Activated CD8-positive, alpha-beta memory T cell treated with anti-CD3 and anti-CD28 coated beads, Interleukin-2, amount 50 U/mL, for 24 hours (primary cell): Measurements from ENCODE around the gene DCX.

Source experiments
- DNase-seq: peaks from one replicate; pipeline ENCODE4 v3.0.0-alpha.2; 2020; ENCODE audit errors: extremely low read depth

Gene DCX

DNA sequence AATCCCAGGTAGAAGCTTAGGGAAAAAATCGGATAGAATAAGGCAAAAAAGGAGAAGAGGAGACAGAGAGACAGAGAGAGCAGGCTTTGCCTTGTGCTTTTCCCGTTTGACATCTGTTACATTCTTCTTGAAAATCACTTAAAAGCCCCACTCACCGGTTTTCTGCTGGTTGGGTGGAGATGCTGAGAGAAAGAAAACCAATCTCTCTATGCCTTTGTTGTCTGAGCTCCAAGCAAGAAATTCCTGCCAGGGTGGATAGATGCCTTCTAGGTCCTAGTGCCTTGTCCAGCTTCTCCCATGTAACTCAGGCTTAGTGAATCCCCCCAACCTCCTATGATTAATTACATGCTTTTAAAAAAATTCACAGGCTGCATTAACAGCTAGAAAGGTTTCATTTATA, at the start of gene DCX:
DCX (minus strand) TSS at position 210 of the 400 bp plus-strand sequence. CDS start 1,794 bp downstream, outside the sequence.
- DNase-seq = no peak

DNA sequence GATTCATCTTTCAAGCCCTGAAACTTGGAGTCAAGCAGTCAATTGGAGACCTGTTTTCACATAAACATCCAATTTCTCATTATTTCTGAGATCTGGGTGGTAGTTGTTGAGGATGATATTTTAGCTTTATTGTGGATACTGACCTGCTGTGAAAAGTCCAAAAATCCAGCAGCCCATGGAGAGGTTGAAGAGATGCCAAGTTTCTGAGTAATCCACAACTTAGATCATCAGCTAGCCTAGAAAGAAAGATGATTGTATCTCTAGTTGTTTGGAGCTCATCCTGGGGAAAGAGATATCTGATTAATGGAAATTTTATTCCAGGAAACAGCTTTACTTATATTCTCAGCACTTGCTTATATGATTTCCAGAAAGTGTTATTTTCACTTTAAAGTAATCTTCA, 48.6 kb upstream of the DCX start:
- DNase-seq = no peak

DNA sequence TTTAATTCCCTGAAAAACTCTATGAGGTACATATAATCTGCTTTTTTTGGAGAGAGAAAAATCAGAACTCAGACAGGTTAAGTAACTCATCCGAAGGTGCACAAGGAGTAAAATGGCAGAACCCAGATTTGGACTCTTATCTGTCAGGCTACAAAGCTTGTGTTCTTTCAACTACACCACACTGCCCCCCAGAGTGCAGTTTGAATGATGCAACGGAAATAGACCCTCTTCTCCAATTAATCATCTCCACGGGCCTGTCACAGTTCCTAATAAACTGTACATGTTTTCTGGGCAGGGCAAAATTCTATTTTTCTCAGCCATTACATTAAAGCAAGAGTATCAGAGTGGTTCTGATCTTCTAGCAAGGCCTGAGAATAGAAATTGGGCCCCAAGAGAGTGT, 35.3 kb upstream of the DCX start:
- DNase-seq = no peak

DNA sequence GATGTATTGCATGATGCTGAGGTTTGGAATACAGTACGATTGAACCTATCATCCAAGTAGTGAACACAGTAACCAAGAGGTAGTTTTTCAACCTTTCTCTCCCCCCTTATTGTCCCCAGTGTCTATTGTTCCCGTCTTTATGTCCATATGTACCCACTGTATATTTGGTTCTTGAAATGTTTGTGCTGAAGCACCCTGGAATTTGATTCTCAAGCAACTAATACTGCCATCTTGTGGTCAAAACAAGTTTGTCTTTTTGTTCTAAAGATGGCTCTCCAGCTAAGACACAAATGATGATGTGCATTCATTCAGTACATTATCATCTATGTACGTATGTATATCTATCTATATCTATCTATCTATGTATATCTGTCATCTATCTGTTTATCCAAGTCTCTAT, 33.5 kb upstream of the DCX start:
- no peak for DNase-seq

DNA sequence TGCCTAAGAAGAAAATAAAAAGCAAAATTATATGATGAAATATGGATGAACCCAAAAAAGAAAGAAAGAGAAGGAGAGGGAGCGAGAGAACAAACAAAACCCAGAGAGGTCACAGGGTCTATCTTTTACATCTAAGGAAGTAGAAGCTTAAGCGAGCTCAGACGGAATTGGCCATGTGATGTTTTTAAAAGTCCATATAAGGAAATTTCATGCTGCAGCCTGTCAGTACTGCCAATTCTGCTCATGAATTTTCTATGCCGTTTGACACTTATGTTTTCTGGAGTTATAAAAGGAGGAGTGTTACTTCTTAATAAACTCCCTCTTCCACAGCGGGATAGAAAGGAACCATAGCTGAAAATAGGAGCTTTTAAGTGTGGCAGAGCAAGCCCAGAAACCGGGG, 32.9 kb upstream of the DCX start:
- no peak for DNase-seq

DNA sequence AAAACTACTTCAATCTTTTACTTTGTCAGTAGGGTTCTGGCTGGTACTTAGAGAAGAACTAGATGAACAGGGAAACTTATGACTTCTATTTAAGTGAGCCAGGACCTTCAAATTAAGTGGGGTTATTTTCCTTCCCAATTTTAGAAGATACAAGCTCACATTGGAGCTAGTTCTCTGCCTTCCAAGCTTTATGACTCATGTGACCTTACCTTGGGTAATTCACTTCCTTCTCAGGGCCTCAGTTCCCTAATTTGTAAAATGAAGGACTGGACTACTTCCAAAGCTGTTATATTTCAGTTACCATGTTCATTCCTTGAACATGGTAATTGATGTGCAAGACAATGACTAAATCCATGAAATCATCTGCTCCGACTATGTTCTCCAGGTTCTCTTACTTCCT, 32.0 kb upstream of the DCX start:
- no peak for DNase-seq

DNA sequence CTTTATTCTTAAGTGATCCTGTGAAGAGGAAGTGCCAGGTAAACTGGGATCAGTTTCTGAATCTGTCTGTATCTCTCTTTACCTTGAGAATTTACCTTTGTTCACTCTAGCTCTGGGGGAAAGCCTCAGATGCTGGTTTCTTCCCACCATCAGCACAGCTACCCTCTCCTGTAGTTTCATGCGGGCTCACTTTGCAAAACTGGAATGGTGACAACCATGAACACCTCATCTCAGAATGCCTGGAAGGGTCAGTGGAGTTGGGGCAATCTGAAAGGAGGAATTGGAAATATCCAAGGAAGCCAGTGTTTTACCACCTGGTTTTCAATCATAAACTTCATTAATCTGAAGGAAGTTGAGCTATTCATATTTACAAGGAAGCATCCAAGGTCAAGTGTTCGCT, 30.8 kb upstream of the DCX start:
- no peak for DNase-seq

DNA sequence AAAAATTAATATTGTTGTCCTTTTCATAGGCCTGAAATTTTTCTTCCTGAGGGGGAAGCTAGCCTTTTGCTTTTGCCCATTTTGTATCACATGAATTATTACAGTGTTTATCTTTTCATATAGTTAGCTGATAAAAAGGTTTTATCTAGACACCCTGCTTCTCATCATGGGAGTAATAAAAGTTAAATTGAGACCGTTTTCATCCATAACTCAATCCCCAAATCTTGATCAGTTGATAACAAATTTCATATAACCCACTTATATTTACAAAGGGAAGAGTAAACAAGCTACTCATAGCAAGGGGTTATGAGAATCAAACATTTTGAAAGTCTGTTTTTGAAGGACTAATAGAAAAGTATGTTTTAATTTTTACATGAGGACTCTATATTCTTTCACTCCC, 23.5 kb upstream of the DCX start:
- DNase-seq = no peak

DNA sequence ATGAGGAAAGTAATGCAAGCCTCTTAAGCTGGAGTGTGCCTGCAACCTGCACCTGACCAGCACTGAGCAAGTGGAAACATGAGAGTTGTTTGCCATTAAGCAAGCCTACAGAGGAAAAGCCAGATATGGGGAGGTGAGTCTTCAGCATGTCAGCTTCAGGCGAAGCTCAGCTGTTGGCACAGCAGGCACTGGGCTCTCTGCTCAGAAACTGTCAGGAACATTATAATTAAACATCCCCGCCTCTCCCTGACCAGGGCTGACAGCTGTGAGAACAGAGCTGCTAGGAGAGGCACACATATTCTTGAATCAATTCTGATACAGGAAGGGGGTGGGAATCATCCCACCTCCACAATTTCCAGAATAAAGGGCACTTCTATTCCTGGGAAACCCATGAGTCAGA, 19.0 kb upstream of the DCX start:
- no peak for DNase-seq

DNA sequence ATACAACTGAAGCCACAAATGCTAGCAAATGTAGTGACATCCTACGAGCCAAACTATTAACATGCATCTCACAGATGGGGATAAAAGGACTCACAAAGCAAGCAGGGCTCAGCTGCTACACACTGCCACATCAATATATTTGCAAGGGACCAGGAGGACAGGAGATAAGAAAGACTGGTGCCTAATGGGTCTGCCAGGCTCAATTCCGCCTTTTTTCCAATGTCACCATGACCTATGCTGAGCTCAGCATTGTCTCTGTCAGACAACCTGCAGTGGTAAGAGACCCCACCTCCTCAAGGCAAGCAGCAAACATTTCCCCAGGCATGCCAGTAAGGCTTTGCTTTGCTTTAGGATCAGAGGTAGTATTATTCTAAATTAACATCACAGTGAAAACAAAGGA, 435 bp downstream of the DCX start:
- no peak for DNase-seq

DNA sequence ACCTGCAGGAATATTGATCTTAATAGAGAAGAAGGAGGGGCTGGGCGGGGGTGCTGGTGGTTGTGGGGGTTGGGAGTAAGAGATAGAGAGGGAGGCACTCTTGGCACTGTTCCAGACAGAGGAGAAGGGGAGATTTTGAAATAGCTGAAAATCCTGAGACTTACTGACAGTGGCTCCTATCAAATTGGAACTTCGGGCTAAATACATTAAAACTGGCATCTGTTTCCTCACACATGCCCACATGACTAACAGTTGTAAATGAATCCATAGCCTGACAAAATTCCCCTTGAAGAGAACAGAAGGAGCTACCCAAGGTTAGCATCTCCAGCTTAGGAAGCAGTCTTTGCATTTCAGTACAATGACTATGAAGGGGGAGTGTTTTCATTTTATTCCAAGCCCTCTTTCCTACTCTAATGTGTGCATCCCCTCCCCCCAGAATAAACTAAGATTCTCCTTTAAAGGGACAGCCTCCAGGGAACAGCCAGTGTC, 1.4 kb downstream of the DCX start:
- no peak for DNase-seq

DNA sequence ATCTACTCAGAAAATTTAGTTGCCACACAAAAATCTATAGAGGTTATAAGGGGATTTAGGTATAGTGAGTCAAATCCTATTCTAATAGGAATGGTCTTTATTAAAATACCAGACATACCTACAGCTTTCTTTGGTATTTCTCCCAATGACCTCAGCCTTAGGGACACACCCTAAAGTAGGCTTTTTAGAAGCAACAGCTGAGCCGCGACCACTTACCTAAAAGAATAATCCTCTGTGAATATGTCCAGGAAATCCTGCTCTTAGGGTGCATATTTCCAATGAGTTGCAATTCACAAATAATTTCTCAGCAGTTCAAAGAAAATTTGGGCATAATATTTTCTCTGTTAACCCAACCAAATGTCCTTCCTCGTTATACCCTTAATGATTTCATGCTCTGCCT, 2.7 kb downstream of the DCX start:
- DNase-seq = no peak

DNA sequence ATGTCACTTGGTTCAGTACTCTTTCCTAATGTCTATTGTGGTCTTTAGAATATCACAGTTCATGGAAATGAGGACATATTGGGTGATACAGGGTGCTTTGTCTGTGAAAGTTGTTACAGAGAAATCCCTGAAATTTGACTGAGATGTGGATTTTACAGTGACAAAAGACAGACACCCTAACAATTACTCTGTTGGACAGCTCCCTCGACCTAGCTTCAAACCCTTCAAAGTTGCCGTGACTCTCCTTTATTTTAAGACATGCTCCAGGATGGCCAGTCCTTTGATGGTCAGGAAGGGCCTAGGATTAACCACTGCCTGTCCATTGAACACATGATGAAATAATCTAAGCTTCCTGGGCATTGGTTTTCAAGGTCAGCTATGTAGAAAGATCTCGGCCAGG, 4.0 kb downstream of the DCX start:
- no peak for DNase-seq

DNA sequence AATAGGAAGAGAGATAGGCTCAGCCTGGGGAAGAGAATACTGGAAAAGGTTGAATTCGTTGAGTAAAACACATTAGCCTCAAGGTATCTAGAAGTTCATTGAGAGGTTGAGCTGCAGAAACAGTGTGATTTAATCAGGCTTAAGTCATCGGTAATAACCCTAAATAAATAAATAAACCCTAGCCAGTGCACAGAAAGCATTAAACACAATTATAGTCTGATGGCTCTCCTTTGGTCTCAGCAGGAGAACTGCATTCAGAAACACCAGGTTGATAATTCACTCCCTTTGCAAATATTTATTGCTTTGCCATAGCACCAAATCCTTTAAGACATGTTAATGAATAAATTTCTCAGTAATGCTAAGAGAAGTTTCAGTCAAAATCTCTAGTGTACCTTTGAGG, 9.6 kb downstream of the DCX start:
- DNase-seq = no peak

DNA sequence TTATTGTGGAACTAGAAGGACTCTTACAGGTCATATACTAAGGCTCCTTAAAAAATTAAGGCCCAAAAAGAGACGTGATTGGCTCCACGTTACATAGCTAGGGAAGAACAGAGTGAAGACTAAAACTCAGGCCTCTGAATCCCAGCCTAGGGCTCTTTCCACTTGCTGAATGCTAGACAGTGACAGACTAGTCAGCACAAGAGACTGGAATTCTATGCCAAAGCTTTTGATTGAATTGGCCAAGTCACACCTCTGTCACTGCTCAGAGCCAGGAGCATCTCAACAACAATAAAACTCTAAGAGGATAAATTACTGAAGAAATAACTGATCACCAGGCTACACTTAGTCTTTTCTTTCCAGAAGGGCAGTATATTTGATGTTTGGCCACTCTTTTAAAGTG, 16.8 kb downstream of the DCX start:
- no peak for DNase-seq

DNA sequence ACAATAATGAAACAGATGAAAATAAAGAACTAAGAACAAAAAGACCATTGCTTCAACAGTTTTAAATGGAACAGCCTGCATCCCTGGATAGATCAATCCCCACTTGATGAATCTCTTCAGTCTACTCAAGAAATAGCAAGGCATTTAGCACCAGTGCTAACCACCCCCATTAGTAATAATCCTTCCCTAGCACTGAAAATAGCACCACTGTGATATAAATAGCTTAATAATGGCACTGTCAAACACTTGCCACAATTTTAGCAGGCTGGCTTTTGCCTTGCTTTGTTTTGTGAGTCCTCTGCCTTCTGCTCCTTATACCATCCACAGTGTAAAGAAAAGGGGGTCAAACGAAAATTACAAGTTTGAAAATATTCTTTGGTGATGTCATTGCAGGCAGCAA, 17.4 kb downstream of the DCX start:
- no peak for DNase-seq

DNA sequence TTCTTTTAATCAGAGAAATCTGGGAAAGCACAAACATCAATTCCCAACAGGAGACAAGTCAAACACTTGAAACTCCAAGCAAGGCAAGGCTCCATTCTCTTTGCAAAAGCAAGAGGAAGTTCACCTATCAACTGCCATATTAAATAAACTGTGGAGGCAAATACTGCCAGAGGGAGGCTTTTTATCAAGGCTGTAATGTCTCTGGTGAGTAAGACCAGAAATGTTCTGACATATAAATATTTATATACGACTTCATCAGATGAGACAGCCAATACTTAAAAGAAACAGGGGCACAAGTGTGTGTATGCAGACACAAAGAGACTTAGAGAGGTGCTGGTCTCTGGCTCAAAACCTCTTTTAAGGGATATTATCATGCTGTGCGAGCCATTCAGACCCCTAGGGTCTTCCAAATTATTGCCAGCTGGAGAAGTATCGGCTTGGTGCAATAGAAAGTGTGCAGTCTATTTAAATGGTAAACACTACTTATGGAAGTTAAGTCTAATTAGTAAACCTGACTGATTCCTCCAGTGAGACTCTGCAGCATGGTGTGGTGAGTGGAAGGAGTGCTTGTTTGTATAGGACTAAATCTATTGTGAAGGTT, 24.4 kb downstream of the DCX start:
- DNase-seq = no peak

DNA sequence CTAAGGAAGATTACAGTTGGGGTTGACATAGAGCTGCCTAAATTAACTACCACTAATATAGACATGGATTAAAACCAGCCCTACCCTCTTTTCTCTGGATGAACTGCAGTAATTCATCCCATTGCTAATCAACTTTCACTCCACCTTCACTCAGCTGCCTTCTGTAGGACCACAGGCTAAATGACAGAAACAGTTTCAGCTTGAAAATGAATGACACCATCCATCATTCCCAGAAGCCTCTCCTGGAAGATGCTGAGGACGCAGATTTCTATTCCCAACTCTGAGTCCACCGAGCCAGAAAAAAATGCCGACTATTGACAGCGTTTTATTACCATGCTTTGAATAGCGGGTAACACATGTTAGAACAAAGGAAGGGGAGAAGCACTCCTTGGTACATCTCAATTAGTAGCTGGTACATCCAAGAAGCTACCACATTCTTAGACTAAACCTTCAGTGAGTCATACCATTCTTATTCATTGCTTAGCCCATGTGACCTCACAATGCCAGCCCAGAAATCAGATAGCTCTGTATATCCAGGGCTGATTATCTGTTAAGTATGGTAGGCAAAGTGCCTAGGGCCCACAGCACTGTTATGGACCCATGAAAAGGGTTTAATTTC, 25.3 kb downstream of the DCX start:
- DNase-seq = no peak

DNA sequence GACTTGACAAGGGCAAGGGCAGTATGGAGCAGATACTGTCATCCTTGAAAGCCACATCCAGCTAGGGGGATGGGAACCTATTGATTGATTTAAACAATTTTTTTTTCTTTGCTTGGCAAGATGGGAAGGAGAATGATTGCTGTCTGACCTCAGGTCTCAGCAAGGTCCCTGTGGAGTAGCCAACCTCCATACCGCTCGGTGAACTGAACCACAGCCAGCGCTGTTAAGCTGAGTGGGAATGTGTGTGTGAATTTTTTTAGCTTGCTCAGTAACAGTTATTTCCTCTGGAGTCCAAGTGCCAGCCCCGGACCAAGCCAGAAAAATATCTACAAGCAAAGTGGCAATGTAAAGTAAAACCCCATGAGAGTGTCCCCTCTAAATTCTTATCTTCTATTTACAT, 25.9 kb downstream of the DCX start:
- DNase-seq = no peak

DNA sequence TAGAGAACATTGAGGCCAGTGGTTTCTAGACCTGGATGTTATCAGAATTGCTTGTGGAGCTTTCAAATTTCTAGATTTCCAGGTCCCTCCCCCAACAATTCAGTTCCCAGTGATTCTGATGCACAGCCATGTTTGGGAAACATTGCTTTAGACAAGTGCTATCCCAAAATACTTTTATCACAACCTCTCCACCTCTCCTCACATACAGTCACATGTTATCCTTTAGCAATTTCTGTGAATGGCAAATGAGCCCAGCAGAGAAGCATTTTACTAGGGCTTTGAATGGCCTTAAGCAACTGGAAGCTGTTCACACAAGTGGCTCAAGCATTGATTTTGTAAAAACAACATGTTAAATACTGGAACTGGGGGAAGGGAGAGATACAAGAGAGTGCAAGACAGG, 29.7 kb downstream of the DCX start:
- DNase-seq = no peak

DNA sequence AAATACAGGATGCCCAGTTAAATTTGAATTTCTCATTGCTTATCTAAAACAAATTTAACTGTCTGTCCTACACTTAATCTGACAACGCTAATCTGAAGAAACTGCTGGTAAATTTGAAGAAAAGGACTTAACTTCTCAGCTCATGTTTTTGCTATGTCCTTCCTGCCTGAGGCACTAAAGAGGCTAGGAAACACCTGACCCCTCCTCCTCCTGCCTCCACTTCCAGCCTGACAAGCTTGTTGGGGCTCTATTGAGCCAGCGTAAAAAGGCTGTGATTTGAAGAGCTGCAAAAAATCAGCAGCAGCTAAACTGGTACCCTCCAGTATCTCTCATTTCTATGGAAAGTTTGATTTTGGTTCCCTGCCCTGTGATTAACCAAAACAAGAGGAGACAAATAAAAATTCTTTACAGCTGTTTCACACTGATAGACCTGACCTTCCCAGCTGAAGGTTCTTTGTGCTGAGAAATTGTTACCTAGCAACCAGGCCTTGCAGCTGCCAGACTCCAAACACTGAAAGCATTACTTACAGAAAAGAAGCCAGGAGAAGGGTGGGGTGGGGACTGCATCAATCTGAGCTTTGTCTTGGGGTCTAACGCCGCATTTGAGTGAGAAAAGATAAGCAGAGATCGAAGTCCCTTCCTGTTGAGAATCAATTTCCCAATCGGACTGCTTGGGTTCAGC, 35.0 kb downstream of the DCX start:
- no peak for DNase-seq

DNA sequence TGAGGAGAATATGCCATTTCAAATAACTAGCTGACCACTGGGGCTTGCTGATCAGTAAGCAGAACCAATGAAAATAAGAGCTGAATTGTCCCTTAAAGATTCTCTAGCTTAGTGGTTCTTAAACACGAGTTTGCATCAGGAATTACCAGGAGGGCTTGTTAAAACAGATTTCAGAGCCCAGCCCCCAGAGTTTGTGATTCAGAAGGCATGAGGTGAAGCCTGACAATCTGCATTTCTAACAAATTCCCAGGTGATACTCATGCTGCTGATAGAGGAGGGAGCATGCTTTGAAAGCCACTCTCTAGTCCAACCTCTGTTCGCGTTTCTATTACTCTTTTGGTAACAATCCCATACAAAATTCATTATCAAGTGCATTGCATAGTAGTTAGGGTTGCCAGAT, 35.5 kb downstream of the DCX start:
- no peak for DNase-seq

DNA sequence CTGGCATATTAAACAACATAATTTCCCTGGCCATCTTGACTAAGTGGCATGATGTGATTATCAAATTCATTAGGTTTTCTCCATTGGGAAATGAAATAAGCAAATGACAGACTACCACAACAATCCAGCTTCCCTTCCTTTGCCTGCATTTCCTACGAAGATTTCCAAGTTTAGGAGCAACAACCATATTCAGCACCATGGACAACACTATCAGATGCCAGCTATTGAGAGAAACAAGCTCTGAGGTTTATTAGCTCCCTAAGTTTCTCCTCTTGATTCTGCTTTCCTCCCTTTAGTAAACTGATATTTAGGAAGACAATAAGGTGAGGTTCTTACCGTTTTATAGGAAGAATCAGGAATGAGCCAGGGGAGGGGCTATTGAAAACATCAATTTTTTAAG, 36.2 kb downstream of the DCX start:
- no peak for DNase-seq

DNA sequence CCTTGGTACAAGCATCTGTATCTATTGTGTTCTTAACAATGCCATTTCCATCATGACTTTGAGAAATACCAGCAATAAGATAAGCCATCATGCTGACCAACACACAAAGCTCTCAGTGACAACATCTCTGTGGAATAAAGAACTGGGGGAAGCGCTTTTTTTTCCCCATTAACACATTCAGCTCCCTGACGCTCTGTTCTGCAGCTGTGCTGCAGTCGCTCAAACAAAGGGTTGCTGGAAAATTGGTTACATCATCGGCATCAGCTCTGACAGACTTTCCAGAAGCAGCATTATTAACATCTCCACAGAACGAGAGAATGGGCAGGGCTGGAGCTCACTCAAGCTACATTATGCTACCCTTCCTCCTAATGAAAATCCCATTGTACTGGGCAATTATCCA, 39.9 kb downstream of the DCX start:
- no peak for DNase-seq
